ENCODE results near the gene CCDC112. TPM values are rescaled to one million over a fixed set of nuclear protein-coding genes. Genes with fewer than 3 reads are reported as not detected.

Gene CCDC112
- total and polyA plus RNA-seq, 2 donors (not counting 3 experiments of a cell fraction or from before 2014, with no cell fraction given) = 2.4 to 9.6 TPM

- dilution Hi-C loops (cut with MboI; ENCODE audit: extremely low pct_ligation_motif_present, low sequenced_read_pairs) = no loop called here
- H3K79me2 ChIP-seq (ENCODE audit: control insufficient read depth, insufficient read depth, low read length) = peaks cover 12% of the 10 kb centered on the region
- ChIA-PET CTCF (interaction anchor here (4.2 kb wide), 1 partner anchor 10 kb away, joined by 24 read pairs; no protein-coding TSS in a partner anchor), POLR2A (no interaction called here)
- DNase-seq (ENCODE audit: low read depth, low spot score) (no peak), FAIRE-seq (no peak)
- no peak overlapping the region for H3K27ac ChIP-seq (ENCODE audit: insufficient read depth, low read depth, low read length)
- no TSS peak for BruUV-seq (replicated peaks)
- H3K4me2 ChIP-seq (ENCODE audit: insufficient read depth, low read length) = no peak overlapping the region
- no peak overlapping the region for H3K9ac ChIP-seq (replicated peaks; ENCODE audit: extremely low read depth, insufficient read depth, low read length)
- intact Hi-C loops (cut with micrococcal nuclease) = loop anchor here (5.0 kb wide), 1 partner anchor 543 kb away; the partner anchor contains the start of genes AP3S1 and ATG12
- H3K27me3 ChIP-seq (ENCODE audit: control insufficient read depth in 2 of 2, insufficient read depth in 2 of 2, low read length in 2 of 2) = peaks cover 0 to 2% of the 10 kb centered on the region in 2 experiments
- H3K9me1 ChIP-seq (replicated peaks; ENCODE audit: control insufficient read depth, extremely low read depth, insufficient read depth, low read length) = no peaks in the 10 kb centered on the region
- no peaks in the 10 kb centered on the region for H3K36me3 ChIP-seq (ENCODE audit: control insufficient read depth in 2 of 2, extremely low read depth in 1 of 2, insufficient read depth in 2 of 2, low read length in 2 of 2)
- peaks cover 9% of the 10 kb centered on the region for H3K4me1 ChIP-seq (ENCODE audit: control insufficient read depth, extremely low read depth, insufficient read depth, low read length)
- H3K9me3 ChIP-seq (replicated peaks; ENCODE audit: control insufficient read depth, insufficient read depth, low read length) = no peaks in the 10 kb centered on the region
- TF ChIP-seq MYC (IDR thresholded peaks at IDR 0.05; ENCODE audit: low read depth, low read length) = no peak
- no peak for TF ChIP-seq CTCF (IDR thresholded peaks at IDR 0.05; ENCODE audit: extremely low read depth in 1 of 2, insufficient read depth in 1 of 2, low read depth in 1 of 2, low read length in 2 of 2)
- TF ChIP-seq JUN (IDR thresholded peaks at IDR 0.05; ENCODE audit: borderline replicate concordance, insufficient read depth, insufficient read length, low read depth) = no peak
- TF ChIP-seq MAX (IDR thresholded peaks at IDR 0.05; ENCODE audit: insufficient read depth, insufficient read length) = no peak
- no peak for TF ChIP-seq POLR2AphosphoS5 (IDR thresholded peaks at IDR 0.05; ENCODE audit: insufficient read depth, low read depth, low read length)
- TF ChIP-seq EZH2 (IDR thresholded peaks at IDR 0.05; ENCODE audit: borderline replicate concordance, low read depth, low read length, severe bottlenecking) = no peak
- TF ChIP-seq GATA2 (IDR thresholded peaks at IDR 0.05; ENCODE audit: insufficient read depth, insufficient read length, low read depth, low read length) = no peak
- TF ChIP-seq POLR2A (IDR thresholded peaks at IDR 0.05; ENCODE audit: low read depth, low read length) = no peak
- no peaks in the 10 kb centered on the region for H4K20me1 ChIP-seq (replicated peaks; ENCODE audit: control insufficient read depth, extremely low read depth, insufficient read depth, low read length)
- no peak overlapping the region for H2AFZ ChIP-seq (ENCODE audit: low read depth, low read length)
- no peak overlapping the region for H3K4me3 ChIP-seq (replicated peaks in 1 of 3; ENCODE audit: insufficient read depth in 1 of 3, low read depth in 1 of 3, low read length in 3 of 3)
These were observed 2.4 kb upstream of the CCDC112 start for GRCh38 chr5:115298811-115299210.

Measured in endothelial cell of umbilical vein (primary cell).